HepG2 (cell line): Measurements from ENCODE around the gene SIGLEC10. TPM values are rescaled to one million over a fixed set of nuclear protein-coding genes. Genes with fewer than 3 reads are reported as not detected.

Experiments
- ETV5 ChIP-seq: IDR thresholded peaks from 2 replicates; pipeline ENCODE4 v1.6.1; 2018; ENCODE audit warnings: missing biosample characterization, missing genetic modification reagents, inconsistent platforms, borderline replicate concordance
- GMEB1 ChIP-seq: sonication (generic); formaldehyde crosslinking; IDR thresholded peaks from 2 replicates; pipeline ENCODE4 v1.5.1; 2020; ENCODE audit warnings: missing genetic modification reagents, mild to moderate bottlenecking, borderline replicate concordance
- HMG20A ChIP-seq: IDR thresholded peaks from 2 replicates; pipeline ENCODE4 v1.6.1; 2016; ENCODE audit warnings: borderline replicate concordance
- HOXD1 ChIP-seq: sonication (generic); formaldehyde crosslinking; IDR thresholded peaks from 2 replicates; pipeline ENCODE4 v1.5.0; 2020; ENCODE audit warnings: missing genetic modification reagents
- ISL2 ChIP-seq: sonication (generic); formaldehyde crosslinking; IDR thresholded peaks from 2 replicates; pipeline ENCODE4 v1.5.0; 2020; ENCODE audit warnings: missing genetic modification reagents
- JDP2 ChIP-seq: sonication (generic); formaldehyde crosslinking; IDR thresholded peaks from 2 replicates; pipeline ENCODE4 v1.8.1; 2022; ENCODE audit warnings: missing genetic modification reagents, borderline replicate concordance
- KDM5B ChIP-seq: sonication (generic); formaldehyde crosslinking; IDR thresholded peaks from 2 replicates; pipeline ENCODE4 v1.4.0; 2020; ENCODE audit warnings: missing genetic modification reagents, mild to moderate bottlenecking, borderline replicate concordance
- PHF5A ChIP-seq: IDR thresholded peaks from one replicate; pipeline ENCODE4 v1.6.1; 2018; ENCODE audit warnings: low read depth, missing genetic modification reagents; ENCODE audit not compliant: unreplicated experiment
- POGZ ChIP-seq: sonication (generic); formaldehyde crosslinking; IDR thresholded peaks from 2 replicates; pipeline ENCODE4 v1.4.0; 2020; ENCODE audit warnings: mild to moderate bottlenecking, missing genetic modification reagents
- RARG ChIP-seq: sonication (generic); formaldehyde crosslinking; IDR thresholded peaks from 2 replicates; pipeline ENCODE4 v1.4.0; 2020; ENCODE audit warnings: low read depth, mild to moderate bottlenecking, missing genetic modification reagents
- RELA ChIP-seq: sonication (generic); formaldehyde crosslinking; IDR thresholded peaks from 2 replicates; pipeline ENCODE4 v1.4.0; 2020; ENCODE audit warnings: missing genetic modification reagents
- SUZ12 ChIP-seq: fragments of 150-350 bp; IDR thresholded peaks from 2 replicates; pipeline ENCODE4 v1.6.1; 2014; ENCODE audit warnings: low read depth, low read length
- TAF1 ChIP-seq: sonication (generic); formaldehyde crosslinking; IDR thresholded peaks from 2 replicates; pipeline ENCODE4 v1.4.0; 2020; ENCODE audit warnings: missing genetic modification reagents
- ZKSCAN8 ChIP-seq: IDR thresholded peaks from 2 replicates; pipeline ENCODE4 v1.6.1; 2016; ENCODE audit warnings: borderline replicate concordance, missing genetic modification reagents, missing compliant biosample characterization
- ZMYM2 ChIP-seq: sonication (generic); formaldehyde crosslinking; IDR thresholded peaks from 2 replicates; pipeline ENCODE4 v1.8.0; 2022; ENCODE audit warnings: mild to moderate bottlenecking, missing genetic modification reagents
- ZNF629 ChIP-seq: sonication (generic); formaldehyde crosslinking; conservative IDR thresholded peaks from 2 replicates; pipeline ENCODE4 v1.5.0; 2020; ENCODE audit warnings: missing genetic modification reagents
- ZNF704 ChIP-seq: sonication (generic); formaldehyde crosslinking; IDR thresholded peaks from 2 replicates; pipeline ENCODE4 v1.8.1; 2023; ENCODE audit warnings: mild to moderate bottlenecking, inconsistent platforms, moderate library complexity, missing genetic modification reagents, borderline replicate concordance
- ZNF839 ChIP-seq: sonication (generic); formaldehyde crosslinking; IDR thresholded peaks from 2 replicates; pipeline ENCODE4 v1.4.0; 2020; ENCODE audit warnings: missing genetic modification reagents, mild to moderate bottlenecking, borderline replicate concordance
- polyA plus RNA-seq, 8 experiments: library from polyadenylated mRNA; depleted of rRNA in 3 of 8; stranded (reverse) in 7 of 8; unstranded in 1 of 8; fragments of >200 nt; fragmentation: Illumina TruSeq in 4 of 8; extraction: Trizol in 4 of 8; gene quantifications; 2 replicates each; pipeline versions ENCODE4 v1.2.1 to v1.2.3, GENCODE V29; 2011 to 2016; ENCODE audit warnings: low read depth in 4 of 8, missing spikeins in 1 of 8, mixed read lengths in 1 of 8; ENCODE audit not compliant: insufficient read depth in 1 of 8
- total RNA-seq, 5 experiments: library from RNA; depleted of rRNA; stranded (reverse); fragments of >200 nt; fragmentation: Illumina TruSeq; extraction: Trizol; gene quantifications; 2 replicates each; pipeline ENCODE4 v1.2.3, GENCODE V29; 2016; ENCODE audit warnings: low read depth in 1 of 5
- TF ChIP-seq, protein P1 (sequence below): sonication (generic); formaldehyde crosslinking; IDR thresholded peaks from 2 replicates; pipeline ENCODE4 v1.5.0; 2020; ENCODE audit warnings: mild to moderate bottlenecking, missing genetic modification reagents, borderline replicate concordance

Gene SIGLEC10
- total and polyA plus RNA-seq, 2 of the 13 experiments (the other 11 are each of a cell fraction or from before 2014, with no cell fraction given), result not detected

DNA sequence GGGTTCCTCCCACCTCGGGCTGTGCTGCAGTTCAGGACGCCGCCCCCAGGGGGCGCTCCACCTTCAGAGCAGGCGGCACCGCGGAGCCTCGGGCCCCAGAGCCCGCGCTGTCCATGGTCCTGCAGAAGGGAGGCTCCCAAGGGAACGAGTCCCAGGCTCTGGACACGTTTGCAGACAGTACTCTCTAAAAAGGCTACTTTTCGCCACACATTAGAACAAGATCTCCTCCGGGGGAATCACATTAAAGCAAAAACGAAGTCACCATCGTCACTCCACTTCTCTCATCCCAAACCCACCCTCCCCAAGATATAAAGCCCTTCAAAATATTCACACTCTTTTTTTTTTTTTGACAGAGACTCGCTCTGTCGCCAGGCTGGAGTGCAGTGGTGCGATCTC lies 4.6 kb upstream of the SIGLEC10 start (continued):
- peak; percentile 70; the same call in 1 of the 2 replicates for TF ChIP-seq JDP2
- TF ChIP-seq ZNF839 (CRISPR knock-in tag), result peak; percentile 68; the same call in 1 of the 2 replicates
- peak; percentile 34; the same call in 1 of the 2 replicates for TF ChIP-seq ZMYM2 (CRISPR knock-in tag)
- peak; percentile 49; the same call in 1 of the 2 replicates for TF ChIP-seq ZNF629
- peak; percentile 95 for TF ChIP-seq HOXD1 (CRISPR knock-in tag)
- TF ChIP-seq SUZ12, result no peak
- TF ChIP-seq ISL2 (CRISPR knock-in tag), result peak; percentile 86
- TF ChIP-seq RARG (CRISPR knock-in tag), result no peak; the same call in 1 of the 2 replicates
- peak; percentile 96 for TF ChIP-seq RELA (CRISPR knock-in tag)
- TF ChIP-seq ETV5 (CRISPR knock-in tag), result peak; percentile 68
- TF ChIP-seq ZKSCAN8, result peak; percentile 85; the same call in 1 of the 2 replicates
- TF ChIP-seq TAF1 (CRISPR knock-in tag), result peak; percentile 33; the same call in 1 of the 2 replicates
- TF ChIP-seq POGZ (CRISPR knock-in tag), result peak; percentile 47; the same call in 1 of the 2 replicates
- TF ChIP-seq ZNF704 (CRISPR knock-in tag), result peak; percentile 93
- TF ChIP-seq KDM5B (CRISPR knock-in tag), result peak; percentile 92
- TF ChIP-seq, protein P1, sequence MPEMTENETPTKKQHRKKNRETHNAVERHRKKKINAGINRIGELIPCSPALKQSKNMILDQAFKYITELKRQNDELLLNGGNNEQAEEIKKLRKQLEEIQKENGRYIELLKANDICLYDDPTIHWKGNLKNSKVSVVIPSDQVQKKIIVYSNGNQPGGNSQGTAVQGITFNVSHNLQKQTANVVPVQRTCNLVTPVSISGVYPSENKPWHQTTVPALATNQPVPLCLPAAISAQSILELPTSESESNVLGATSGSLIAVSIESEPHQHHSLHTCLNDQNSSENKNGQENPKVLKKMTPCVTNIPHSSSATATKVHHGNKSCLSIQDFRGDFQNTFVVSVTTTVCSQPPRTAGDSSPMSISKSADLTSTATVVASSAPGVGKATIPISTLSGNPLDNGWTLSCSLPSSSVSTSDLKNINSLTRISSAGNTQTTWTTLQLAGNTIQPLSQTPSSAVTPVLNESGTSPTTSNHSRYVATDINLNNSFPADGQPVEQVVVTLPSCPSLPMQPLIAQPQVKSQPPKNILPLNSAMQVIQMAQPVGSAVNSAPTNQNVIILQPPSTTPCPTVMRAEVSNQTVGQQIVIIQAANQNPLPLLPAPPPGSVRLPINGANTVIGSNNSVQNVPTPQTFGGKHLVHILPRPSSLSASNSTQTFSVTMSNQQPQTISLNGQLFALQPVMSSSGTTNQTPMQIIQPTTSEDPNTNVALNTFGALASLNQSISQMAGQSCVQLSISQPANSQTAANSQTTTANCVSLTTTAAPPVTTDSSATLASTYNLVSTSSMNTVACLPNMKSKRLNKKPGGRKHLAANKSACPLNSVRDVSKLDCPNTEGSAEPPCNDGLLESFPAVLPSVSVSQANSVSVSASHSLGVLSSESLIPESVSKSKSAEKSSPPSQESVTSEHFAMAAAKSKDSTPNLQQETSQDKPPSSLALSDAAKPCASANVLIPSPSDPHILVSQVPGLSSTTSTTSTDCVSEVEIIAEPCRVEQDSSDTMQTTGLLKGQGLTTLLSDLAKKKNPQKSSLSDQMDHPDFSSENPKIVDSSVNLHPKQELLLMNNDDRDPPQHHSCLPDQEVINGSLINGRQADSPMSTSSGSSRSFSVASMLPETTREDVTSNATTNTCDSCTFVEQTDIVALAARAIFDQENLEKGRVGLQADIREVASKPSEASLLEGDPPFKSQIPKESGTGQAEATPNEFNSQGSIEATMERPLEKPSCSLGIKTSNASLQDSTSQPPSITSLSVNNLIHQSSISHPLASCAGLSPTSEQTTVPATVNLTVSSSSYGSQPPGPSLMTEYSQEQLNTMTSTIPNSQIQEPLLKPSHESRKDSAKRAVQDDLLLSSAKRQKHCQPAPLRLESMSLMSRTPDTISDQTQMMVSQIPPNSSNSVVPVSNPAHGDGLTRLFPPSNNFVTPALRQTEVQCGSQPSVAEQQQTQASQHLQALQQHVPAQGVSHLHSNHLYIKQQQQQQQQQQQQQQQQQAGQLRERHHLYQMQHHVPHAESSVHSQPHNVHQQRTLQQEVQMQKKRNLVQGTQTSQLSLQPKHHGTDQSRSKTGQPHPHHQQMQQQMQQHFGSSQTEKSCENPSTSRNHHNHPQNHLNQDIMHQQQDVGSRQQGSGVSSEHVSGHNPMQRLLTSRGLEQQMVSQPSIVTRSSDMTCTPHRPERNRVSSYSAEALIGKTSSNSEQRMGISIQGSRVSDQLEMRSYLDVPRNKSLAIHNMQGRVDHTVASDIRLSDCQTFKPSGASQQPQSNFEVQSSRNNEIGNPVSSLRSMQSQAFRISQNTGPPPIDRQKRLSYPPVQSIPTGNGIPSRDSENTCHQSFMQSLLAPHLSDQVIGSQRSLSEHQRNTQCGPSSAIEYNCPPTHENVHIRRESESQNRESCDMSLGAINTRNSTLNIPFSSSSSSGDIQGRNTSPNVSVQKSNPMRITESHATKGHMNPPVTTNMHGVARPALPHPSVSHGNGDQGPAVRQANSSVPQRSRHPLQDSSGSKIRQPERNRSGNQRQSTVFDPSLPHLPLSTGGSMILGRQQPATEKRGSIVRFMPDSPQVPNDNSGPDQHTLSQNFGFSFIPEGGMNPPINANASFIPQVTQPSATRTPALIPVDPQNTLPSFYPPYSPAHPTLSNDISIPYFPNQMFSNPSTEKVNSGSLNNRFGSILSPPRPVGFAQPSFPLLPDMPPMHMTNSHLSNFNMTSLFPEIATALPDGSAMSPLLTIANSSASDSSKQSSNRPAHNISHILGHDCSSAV, result no peak
- 0 out of 2 replicates have a peak, but pooled peaks have one; percentile 17 for TF ChIP-seq GMEB1 (CRISPR knock-in tag)
- TF ChIP-seq HMG20A (CRISPR knock-in tag), result peak; percentile 59; the same call in 1 of the 2 replicates
- TF ChIP-seq PHF5A (CRISPR knock-in tag), result peak; percentile 85
